Activated T-cell treated with anti-CD3 and anti-CD28 coated beads, Interleukin-2, amount 50 U/mL, for 72 hours (primary cell): Measurements from ENCODE around the gene XYLB. TPM values are rescaled to one million over a fixed set of nuclear protein-coding genes. Genes with fewer than 3 reads are reported as not detected.
"Not testable (repeated sequence)": the region's sequence is repeated elsewhere in the genome, so short reads cannot be mapped to it uniquely, and the experiment has no call there.

Source experiments
- ATAC-seq, 2 donors: fragments of 150-1000 bp; cut with Tn5 transposase; replicated peaks in 1 of 2; 2 replicates each; pipeline ENCODE4 v1.10.0; 2021; ENCODE audit warnings: moderate library complexity in 2 of 2, mild to moderate bottlenecking in 1 of 2
- DNase-seq, 2 donors: peaks; one replicate each; pipeline ENCODE4 v3.0.0; 2021 to 2022; ENCODE audit warnings: mixed read lengths in 1 of 2
- H3K27ac Mint-ChIP-seq: one replicate; pipeline ENCODE4 v1.8.0; 2022; ENCODE audit warnings: mild to moderate bottlenecking, moderate library complexity, mixed read lengths
- H3K27me3 Mint-ChIP-seq: one replicate; pipeline ENCODE4 v1.8.0; 2022; ENCODE audit warnings: low read depth, mixed read lengths
- H3K36me3 Mint-ChIP-seq, 2 donors: one replicate each; pipeline ENCODE4 v1.8.0; 2022; ENCODE audit warnings: mixed read lengths in 2 of 2, mild to moderate bottlenecking in 1 of 2; ENCODE audit not compliant: insufficient read depth in 2 of 2
- H3K4me1 Mint-ChIP-seq: one replicate; pipeline ENCODE4 v1.8.0; 2022; ENCODE audit warnings: low read depth, mixed read lengths
- H3K4me3 Mint-ChIP-seq, 2 donors: one replicate each; pipeline ENCODE4 v1.8.0; 2022; ENCODE audit warnings: mild to moderate bottlenecking in 2 of 2, mixed read lengths in 2 of 2, moderate library complexity in 2 of 2
- H3K9me3 Mint-ChIP-seq, 2 donors: one replicate each; pipeline ENCODE4 v1.8.0; 2022; ENCODE audit warnings: mixed read lengths in 2 of 2
- total RNA-seq, 2 donors: library from RNA; stranded (reverse); gene quantifications; one replicate each; pipeline ENCODE4 v1.2.3, GENCODE V29; 2022

Gene XYLB
- total RNA-seq, 2 donors from 2014 or later, result 2.4 to 2.9 TPM

DNA sequence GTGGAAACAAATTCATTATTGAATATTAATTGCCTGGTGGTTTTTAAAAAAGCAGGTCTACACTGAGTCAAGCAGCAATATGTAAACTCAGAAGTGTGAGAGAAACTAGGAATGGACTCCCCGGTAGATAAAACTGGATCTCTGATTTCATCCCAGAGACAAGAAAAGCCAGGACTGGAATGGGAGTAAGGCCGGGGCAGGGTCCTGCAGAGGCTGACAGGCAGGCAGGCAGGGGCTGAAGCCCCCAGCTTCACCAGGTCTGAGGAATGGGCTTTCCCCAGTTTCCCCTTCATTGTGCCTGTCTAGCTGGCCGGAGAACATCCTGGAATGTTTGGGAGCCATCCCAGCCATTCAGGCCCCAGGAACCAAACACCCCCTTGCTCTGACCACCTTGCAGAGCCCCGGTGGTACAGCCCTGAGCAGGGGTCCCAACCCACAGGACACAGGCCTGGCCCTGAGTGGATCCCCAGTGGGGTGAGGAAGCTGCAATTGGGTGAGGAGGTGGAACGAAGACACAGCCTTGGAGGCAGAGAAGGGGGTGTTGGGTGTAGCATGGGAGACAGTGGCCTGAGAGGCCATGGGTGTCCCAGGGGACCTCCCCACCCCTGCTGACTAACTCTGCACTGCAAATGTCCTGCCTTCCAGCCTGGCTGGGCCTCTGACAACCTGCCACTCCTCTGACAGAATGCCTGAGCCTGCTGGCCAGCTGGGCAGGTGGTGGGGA lies 31.7 kb upstream of the XYLB start:
- Mint-ChIP-seq H3K27me3 (no peaks in the 10 kb centered on the region), H3K9me3 (no peaks in the 10 kb centered on the region), H3K4me1 (no peaks in the 10 kb centered on the region), H3K4me3 (no peak overlapping the region), H3K27ac (no peak overlapping the region), H3K36me3 (no peaks in the 10 kb centered on the region)
- no peak for ATAC-seq
- no peak for DNase-seq

DNA sequence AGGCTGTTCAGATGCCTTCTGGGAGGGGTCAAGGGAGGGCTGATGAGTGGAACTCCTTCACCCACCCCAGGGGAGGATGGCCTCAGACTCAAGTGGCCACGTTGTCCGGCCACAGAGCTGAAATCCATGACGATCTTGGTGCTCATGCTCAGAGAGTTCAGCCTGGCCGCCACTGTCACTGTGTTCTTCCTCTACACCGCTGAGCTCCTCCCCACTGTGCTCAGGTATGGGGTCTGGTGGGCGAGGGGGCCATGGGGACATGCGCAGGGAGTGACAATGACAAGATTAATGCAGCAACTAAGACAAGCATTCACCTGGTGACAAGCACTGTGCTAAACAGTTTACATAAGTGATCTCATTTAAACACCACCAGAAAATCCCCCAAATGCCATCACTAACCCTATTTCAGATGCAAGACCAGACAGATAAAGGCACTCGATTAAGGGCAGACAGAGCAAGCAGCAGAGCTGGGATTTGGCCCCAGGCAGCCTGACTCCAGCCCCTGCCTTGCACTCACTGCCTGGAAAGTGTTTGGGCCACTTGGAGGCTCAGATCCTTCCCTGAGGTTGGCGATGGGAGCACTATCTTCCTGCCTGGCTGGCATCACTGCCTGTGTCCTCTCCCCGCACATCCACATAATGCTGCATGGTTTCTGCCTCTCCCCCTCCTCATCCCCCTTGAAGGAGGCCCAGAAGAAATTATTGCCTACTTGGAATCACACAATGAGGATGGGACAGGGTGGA lies 30.9 kb upstream of the XYLB start:
- no peak overlapping the region for H3K27ac Mint-ChIP-seq
- H3K4me1 Mint-ChIP-seq, result no peaks in the 10 kb centered on the region
- DNase-seq, result no peak
- H3K9me3 Mint-ChIP-seq, result no peaks in the 10 kb centered on the region
- no peak overlapping the region for H3K4me3 Mint-ChIP-seq
- no peak for ATAC-seq
- H3K36me3 Mint-ChIP-seq, result no peaks in the 10 kb centered on the region
- H3K27me3 Mint-ChIP-seq, result no peaks in the 10 kb centered on the region

DNA sequence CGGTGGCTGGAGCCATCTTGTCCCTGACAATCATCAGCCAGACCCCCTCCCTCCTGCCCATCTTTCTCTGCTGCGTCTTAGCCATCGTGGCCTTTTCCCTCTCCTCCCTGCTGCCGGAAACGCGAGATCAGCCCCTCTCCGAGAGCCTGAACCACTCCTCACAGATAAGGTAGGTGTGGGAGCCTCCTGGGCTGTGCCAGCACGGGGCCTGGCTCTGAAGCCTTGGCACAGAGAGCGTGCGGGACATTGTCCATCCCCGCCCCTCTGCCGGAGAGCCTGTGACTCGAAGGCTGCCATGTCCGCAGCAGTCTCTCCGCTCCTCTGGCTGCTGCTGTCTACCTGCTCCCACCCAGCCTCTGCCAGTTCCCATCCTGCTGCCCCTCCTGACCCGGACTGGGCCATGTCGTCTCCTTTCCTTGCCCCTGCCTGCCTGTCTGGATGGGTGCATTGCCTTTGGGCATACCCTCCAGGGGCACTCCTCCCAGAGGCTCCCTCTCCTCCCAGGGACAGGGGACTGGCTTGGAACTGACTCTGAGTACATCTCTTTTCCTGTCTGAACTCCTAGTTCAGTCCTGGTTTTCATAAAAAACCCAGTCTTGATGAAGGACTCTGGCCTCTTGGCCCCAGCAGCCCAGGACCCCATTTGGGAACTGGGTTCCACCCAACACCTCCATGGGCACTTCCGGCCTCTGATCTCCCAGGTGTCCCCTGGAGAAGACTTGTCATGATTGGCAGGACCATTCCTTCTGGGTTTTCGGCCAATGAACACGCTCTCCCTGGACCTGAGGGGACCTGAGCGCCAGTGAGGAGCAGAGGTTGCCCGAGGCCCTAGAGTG lies 30.0 kb upstream of the XYLB start:
- Mint-ChIP-seq H3K27me3 (no peaks in the 10 kb centered on the region), H3K4me3 (no peak overlapping the region), H3K9me3 (no peaks in the 10 kb centered on the region), H3K36me3 (no peaks in the 10 kb centered on the region), H3K4me1 (no peaks in the 10 kb centered on the region), H3K27ac (no peak overlapping the region)
- no peak for ATAC-seq
- no peak for DNase-seq

DNA sequence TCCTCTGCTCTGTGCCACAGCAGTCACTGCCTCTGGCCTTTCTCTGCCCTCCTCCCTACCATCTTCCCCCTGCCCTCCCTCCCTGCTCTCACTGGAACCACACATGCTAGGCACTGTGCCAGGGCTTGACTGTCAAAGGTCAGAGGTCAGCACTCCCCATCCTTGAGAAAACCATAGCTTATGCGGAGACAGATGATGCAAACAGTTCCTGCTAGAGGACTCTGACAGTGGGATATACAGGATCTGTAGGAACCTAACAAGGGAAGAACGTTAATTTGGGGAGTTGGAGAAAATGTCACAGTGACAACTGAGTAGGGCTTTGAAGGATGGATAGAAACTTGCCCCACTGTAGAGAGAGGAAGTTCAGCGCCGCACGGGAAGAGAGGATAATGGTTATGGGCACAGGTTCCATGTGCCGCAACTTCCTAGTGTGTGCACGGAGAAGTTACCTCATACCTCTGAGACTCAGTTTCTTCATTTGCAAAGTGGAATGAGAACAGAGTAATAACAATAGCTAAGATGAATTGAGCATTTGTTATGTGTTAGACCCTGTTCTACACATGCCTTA lies 29.3 kb upstream of the XYLB start:
- no peak for ATAC-seq
- Mint-ChIP-seq H3K27ac (no peak overlapping the region), H3K9me3 (no peaks in the 10 kb centered on the region), H3K36me3 (no peaks in the 10 kb centered on the region), H3K27me3 (no peaks in the 10 kb centered on the region), H3K4me3 (no peak overlapping the region), H3K4me1 (no peaks in the 10 kb centered on the region)
- DNase-seq, result no peak

DNA sequence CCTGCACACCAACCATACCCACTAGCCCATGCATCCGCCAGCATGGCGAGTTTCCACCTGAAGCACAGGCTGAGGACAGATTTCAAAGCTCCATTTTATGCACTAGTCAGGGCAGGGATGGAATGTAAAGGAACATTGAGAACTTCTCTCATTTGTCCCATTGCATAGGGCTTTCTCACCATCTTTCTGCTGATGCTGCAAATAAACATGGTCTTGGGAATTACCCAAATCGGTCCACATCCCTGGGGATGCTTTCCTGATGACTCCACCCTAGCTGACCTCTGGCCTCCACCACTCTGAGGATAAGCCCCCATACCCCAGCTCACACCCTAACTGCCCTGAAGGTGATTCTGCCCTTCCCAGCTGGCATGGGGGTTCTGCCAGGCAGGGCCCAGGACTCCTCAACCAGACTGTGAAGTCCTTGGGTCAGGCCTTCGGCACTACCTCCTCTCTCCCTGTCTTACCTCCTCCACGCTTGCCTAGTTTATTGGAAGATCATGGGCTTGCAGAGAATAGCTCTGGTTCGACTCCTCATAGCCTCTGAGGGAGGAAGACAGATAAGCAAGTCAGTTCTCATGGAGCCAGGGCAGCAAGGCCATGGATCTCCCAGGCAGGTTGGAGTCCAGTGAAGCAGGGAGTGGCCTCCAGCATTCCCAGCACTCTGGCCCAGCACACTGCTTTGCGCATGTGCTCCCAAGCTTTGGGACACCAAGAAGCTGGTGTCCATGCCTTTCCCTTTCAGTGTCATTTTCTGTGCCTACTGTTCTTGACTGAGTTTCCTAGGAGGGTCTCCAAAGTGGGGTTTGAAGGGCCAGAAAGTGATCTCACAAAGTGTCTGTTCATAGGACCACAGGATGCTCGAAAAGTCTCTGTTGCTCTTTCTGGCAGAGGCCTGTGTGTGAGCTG lies 27.6 kb upstream of the XYLB start:
- Mint-ChIP-seq H3K27me3 (no peaks in the 10 kb centered on the region), H3K4me3 (no peak overlapping the region), H3K27ac (no peak overlapping the region), H3K36me3 (no peaks in the 10 kb centered on the region), H3K9me3 (no peaks in the 10 kb centered on the region), H3K4me1 (no peaks in the 10 kb centered on the region)
- no peak for ATAC-seq
- DNase-seq, result no peak

DNA sequence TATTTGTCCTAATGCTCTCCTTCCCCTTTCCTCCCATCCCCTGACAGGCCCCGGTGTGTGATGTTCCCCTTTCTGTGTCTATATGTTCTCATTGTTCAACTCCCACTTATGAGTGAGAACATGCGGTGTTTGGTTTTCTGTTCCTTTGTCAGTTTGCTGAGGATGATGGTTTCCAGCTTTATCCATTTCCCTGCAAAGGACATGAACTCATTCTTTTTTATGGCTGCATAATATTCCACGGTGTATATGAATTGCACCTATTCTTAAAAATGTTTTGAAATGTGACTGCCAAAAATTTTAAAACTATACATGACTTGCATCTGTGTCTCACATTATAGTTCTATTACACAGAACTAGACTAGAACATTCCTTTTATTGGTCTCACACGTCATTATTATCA lies 25.9 kb upstream of the XYLB start:
- H3K4me1 Mint-ChIP-seq, DNase-seq, H3K4me3 Mint-ChIP-seq, H3K9me3 Mint-ChIP-seq, H3K27me3 Mint-ChIP-seq, H3K27ac Mint-ChIP-seq, ATAC-seq, H3K36me3 Mint-ChIP-seq: not testable (repeated sequence)

DNA sequence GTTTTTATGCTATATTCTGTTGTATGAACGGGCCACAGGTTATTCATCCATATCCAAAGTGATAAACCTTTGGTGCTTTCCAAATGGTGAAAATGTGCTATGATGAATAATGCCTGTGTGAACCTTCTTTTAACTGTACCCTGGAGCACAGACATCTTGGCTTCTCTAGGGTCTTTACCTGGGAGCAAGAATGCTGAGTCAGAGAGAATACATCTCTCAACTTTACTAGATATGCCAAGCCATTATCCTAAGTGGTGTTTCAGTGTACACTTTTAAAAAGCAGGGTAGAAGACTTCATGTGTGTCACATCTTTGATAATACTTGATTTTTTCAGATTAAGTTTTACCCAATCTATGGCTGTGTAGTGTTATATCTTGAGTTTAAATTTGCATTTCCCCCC lies 23.5 kb upstream of the XYLB start:
- Mint-ChIP-seq H3K36me3 (no peaks in the 10 kb centered on the region), H3K4me3 (no peak overlapping the region), H3K9me3 (no peaks in the 10 kb centered on the region), H3K27ac (no peak overlapping the region), H3K4me1 (peaks cover 6% of the 10 kb centered on the region), H3K27me3 (peaks cover 5% of the 10 kb centered on the region)
- peak in 1 of 2 donors; percentile 14 for ATAC-seq
- DNase-seq, result no peak

DNA sequence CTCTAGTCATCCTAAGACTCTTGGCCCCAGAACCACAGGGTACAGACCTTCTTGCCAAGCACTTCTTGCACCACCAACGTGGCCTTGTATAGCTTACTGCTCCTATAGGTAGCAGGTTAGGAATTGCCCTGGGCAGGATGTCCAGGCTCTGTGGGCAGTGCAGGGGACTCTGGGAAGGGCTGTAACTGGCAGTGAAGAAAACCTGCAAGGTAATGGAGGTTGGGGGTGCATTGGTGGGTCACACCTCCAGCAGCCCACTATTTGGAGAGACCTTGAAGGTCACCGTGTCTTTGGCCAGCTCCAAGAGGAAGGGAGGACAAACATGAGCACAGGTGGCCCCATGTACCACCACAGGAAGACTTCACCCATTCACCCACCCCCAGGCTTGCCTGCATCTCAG lies 21.3 kb upstream of the XYLB start:
- ATAC-seq (no peak), DNase-seq (no peak)
- Mint-ChIP-seq H3K4me3 (no peak overlapping the region), H3K9me3 (no peaks in the 10 kb centered on the region), H3K4me1 (peaks cover 6% of the 10 kb centered on the region), H3K27ac (no peak overlapping the region), H3K36me3 (no peaks in the 10 kb centered on the region), H3K27me3 (peaks cover 5% of the 10 kb centered on the region)

DNA sequence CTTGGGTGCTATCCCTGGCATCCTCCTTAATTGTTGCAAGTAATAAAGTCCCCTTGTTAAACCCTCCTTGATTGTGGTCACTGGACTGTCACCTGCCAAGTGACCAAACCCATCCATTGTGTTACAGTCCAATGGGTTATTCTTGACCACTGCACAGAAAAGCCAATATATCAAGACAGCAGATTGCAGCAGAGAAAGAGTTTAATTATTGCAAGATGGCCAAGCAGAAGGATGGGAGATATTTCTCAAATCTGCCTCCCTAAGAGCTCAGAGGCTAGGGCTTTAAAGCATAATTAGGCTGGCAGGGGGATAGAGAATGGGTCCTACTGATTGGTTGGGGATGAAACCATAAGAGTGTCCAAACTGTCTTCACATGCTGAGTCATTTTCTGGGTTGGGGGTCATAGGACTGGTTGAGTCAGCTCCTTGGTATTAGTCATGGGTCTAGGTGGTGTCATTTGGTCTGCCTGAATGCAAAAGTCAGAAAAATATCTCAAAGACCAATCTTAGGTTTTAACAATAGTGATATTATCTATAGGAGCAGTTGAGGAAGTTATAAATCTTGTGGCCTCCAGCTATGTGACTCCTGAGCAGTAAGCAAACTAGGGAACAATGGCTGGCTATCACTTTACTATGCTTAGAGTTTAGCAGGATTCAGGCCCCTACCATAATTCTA lies 19.1 kb upstream of the XYLB start:
- Mint-ChIP-seq H3K4me1 (peaks cover 11% of the 10 kb centered on the region), H3K27me3 (peaks cover 5% of the 10 kb centered on the region), H3K27ac (no peak overlapping the region), H3K4me3 (no peak overlapping the region), H3K9me3 (no peaks in the 10 kb centered on the region), H3K36me3 (no peaks in the 10 kb centered on the region)
- DNase-seq, result peak; percentile 10 to 20
- peak; percentile 89 to 93 for ATAC-seq

DNA sequence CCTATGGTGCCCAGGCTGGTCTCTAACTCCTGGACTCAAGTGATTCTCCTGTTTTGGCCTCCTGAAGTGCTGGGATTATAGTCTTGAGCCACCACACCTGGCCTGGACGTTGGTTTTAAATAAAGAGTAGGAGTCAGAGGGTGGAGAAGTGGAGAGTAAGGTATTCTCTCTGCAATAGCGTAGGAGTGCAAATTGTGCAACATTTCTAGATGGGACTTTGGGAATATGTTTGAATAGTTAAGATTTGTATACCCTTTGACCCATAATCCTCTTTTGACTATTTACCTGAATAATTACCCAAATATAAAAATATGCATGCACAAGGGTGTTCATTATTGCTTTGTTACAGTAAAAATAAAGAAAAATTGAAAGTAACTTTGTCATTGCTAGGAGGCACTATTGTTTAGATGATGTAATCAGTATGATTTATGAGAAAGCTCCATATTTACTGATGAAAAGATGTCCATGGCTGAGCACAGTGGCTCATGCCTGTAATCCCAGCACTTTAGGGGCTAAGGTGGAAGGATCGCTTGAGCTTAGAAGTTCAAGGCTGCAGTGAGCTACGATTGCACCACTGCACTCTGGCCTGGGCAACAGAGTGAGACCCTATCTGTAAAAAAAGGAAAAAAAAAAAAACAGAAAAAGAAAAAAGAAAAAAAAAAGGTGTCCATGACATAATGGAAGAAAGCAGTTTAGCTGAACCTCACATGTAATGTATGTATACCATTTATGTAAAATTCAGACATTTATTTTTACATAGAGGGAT lies 15.1 kb upstream of the XYLB start:
- DNase-seq (no peak), ATAC-seq (no peak)
- no peaks in the 10 kb centered on the region for H3K36me3 Mint-ChIP-seq
- no peak overlapping the region for H3K4me3 Mint-ChIP-seq
- H3K4me1 Mint-ChIP-seq, result peaks cover 22% of the 10 kb centered on the region
- peaks cover 9% of the 10 kb centered on the region for H3K27me3 Mint-ChIP-seq
- no peak overlapping the region for H3K27ac Mint-ChIP-seq
- no peaks in the 10 kb centered on the region for H3K9me3 Mint-ChIP-seq

DNA sequence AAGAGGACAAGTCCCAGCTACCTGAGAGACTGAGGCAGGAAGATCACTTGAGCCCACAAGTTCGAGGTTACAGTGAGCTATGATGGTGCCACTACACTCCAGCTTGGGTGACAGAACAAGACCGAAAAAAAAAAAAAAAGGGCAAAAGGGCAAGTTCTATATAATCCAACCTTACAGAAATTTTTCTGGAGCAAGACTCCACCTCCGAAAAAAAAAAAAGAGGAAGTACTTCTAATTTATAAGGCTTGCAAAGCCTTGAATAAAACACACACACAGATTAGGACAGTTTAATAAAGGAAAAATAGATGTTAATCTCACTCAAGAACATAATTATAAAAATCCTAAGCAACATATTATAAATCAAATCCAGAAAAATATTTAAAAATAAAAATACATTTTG lies 14.4 kb upstream of the XYLB start:
- no peaks in the 10 kb centered on the region for H3K36me3 Mint-ChIP-seq

More for the DNA sequence above, 14.4 kb upstream of the XYLB start:
- peaks cover 9% of the 10 kb centered on the region for H3K27me3 Mint-ChIP-seq
- H3K27ac Mint-ChIP-seq, result no peak overlapping the region
- H3K9me3 Mint-ChIP-seq, result no peaks in the 10 kb centered on the region
- no peak for DNase-seq
- peaks cover 22% of the 10 kb centered on the region for H3K4me1 Mint-ChIP-seq
- no peak for ATAC-seq
- H3K4me3 Mint-ChIP-seq, result no peak overlapping the region
